Measurements from ENCODE around the gene ZNRD2.

ZNRD2 gene

GRCh38 chr11:65610404-65610803, 40.1 kb downstream of the ZNRD2 start:
- no peak for DNase-seq (ENCODE audit: low spot score)

GRCh38 chr11:65611028-65611757, 40.9 kb downstream of the ZNRD2 start:
- DNase-seq (ENCODE audit: low spot score), result peak; percentile 92

- no peak for DNase-seq (ENCODE audit: low spot score)
Observed at GRCh38 chr11:65611758-65612603, 41.7 kb downstream of the ZNRD2 start.

- no peak for DNase-seq (ENCODE audit: low spot score)
Observed at GRCh38 chr11:65612691-65613090, 42.4 kb downstream of the ZNRD2 start.

- no peak for DNase-seq (ENCODE audit: low spot score)
Observed at GRCh38 chr11:65613091-65613928, 43.0 kb downstream of the ZNRD2 start.

- peak; percentile 100 for DNase-seq (ENCODE audit: low spot score)
Observed at GRCh38 chr11:65615229-65615949, 45.1 kb downstream of the ZNRD2 start, which contains the start of gene PCNX3. TSS of gene PCNX3 (plus strand) at chr11:65615776. CDS start at chr11:65616312, 536 bp downstream.

- DNase-seq (ENCODE audit: low spot score), result no peak
Observed at GRCh38 chr11:65615950-65616574, 45.8 kb downstream of the ZNRD2 start.

- DNase-seq (ENCODE audit: low spot score), result no peak
Observed at GRCh38 chr11:65616575-65617001, 46.3 kb downstream of the ZNRD2 start.

GRCh38 chr11:65617136-65617850, 47.0 kb downstream of the ZNRD2 start:
- DNase-seq (ENCODE audit: low spot score), result no peak

GRCh38 chr11:65617990-65618751, 47.9 kb downstream of the ZNRD2 start:
- DNase-seq (ENCODE audit: low spot score), result no peak

- DNase-seq (ENCODE audit: low spot score), result no peak
Observed at GRCh38 chr11:65618763-65619162, 48.5 kb downstream of the ZNRD2 start.

- no peak for DNase-seq (ENCODE audit: low spot score)
Observed at GRCh38 chr11:65619281-65619928, 49.1 kb downstream of the ZNRD2 start.

- no peak for DNase-seq (ENCODE audit: low spot score)
Observed at GRCh38 chr11:65620666-65621065, 50.4 kb downstream of the ZNRD2 start.

- no peak for DNase-seq (ENCODE audit: low spot score)
Observed at GRCh38 chr11:65621460-65621859, 51.2 kb downstream of the ZNRD2 start.
